A673 (cell line): ENCODE results near the gene SLC9A5. TPM values are rescaled to one million over a fixed set of nuclear protein-coding genes. Genes with fewer than 3 reads are reported as not detected.

Experiments used
- BruUV-seq: library from RNA; stranded (reverse); fragments of 400-500 nt; replicated peaks from 2 replicates; lab custom pipeline; 2021; lab: Mats Ljungman, UMichigan
- CTCF ChIA-PET: fragments of 300-600 bp; sonication (Branson Sonifier 250); formaldehyde crosslinking; loops from one replicate; lab custom pipeline; 2022; ENCODE audit warnings: antibody characterized with exemption; lab: Charles Lee
- POLR2A ChIA-PET: fragments of 300-600 bp; sonication (Branson Sonifier 250); formaldehyde crosslinking; loops from one replicate; lab custom pipeline; 2022; ENCODE audit warnings: antibody characterized with exemption; ENCODE audit not compliant: low non-redundant PET; lab: Charles Lee
- DNase-seq: peaks from one replicate; pipeline ENCODE4 v3.0.0-alpha.2; 2015; ENCODE audit warnings: low spot score
- H3K27ac ChIP-seq: fragments of 200-600 bp; sonication (generic); 2 replicates; pipeline ENCODE4 v1.5.1; 2016; ENCODE audit warnings: mixed run types, low read depth, mild to moderate bottlenecking, mixed read lengths, antibody characterized with exemption, low read length; ENCODE audit not compliant: poor library complexity, severe bottlenecking
- H3K27me3 ChIP-seq: fragments of 200-600 bp; sonication (generic); replicated peaks from 2 replicates; pipeline ENCODE4 v1.6.1; 2017; ENCODE audit warnings: mixed run types, low read depth, mild to moderate bottlenecking, mixed read lengths, antibody characterized with exemption, low read length; ENCODE audit not compliant: insufficient read depth, poor library complexity
- H3K36me3 ChIP-seq: fragments of 200-600 bp; sonication (generic); 2 replicates; pipeline ENCODE4 v1.6.1; 2016; ENCODE audit warnings: mixed run types, mild to moderate bottlenecking, mixed read lengths, antibody characterized with exemption, low read length; ENCODE audit not compliant: insufficient read depth, poor library complexity, severe bottlenecking
- H3K4me1 ChIP-seq: fragments of 200-600 bp; sonication (generic); 2 replicates; pipeline ENCODE4 v1.6.1; 2017; ENCODE audit warnings: mixed run types, mild to moderate bottlenecking, mixed read lengths, antibody characterized with exemption, low read length; ENCODE audit not compliant: insufficient read depth, poor library complexity, severe bottlenecking
- H3K4me3 ChIP-seq: fragments of 200-600 bp; sonication (generic); 2 replicates; pipeline ENCODE4 v1.5.1; 2016; ENCODE audit warnings: low read depth, mixed run types, mild to moderate bottlenecking, mixed read lengths, low read length; ENCODE audit not compliant: poor library complexity, severe bottlenecking
- H3K9me3 ChIP-seq: fragments of 200-600 bp; sonication (generic); 2 replicates; pipeline ENCODE4 v1.6.1; 2016; ENCODE audit warnings: mixed run types, low read depth, mild to moderate bottlenecking, mixed read lengths, antibody characterized with exemption, low read length; ENCODE audit not compliant: poor library complexity, severe bottlenecking
- EZH2 ChIP-seq: fragments of 200-600 bp; sonication (generic); IDR thresholded peaks from 2 replicates; pipeline ENCODE4 v1.6.1; 2017; ENCODE audit warnings: borderline replicate concordance, low read depth, mild to moderate bottlenecking, mixed read lengths, antibody characterized with exemption, low read length; ENCODE audit not compliant: poor library complexity, severe bottlenecking
- intact Hi-C: fragments of 100-400 bp; cut with micrococcal nuclease; formaldehyde crosslinking; loops from one replicate; pipeline ENCODE4 v1.10.0; 2022; ENCODE audit not compliant: unreplicated experiment
- total RNA-seq: library from RNA; stranded (reverse); gene quantifications from 2 replicates; pipeline ENCODE4 v1.2.3, GENCODE V29; 2021
- TF ChIP-seq, protein P1 (sequence below): fragments of 300-800, 200-600 bp; sonication (generic); conservative IDR thresholded peaks from 2 replicates; pipeline ENCODE4 v1.5.1; 2017; ENCODE audit warnings: low read depth, mild to moderate bottlenecking, antibody characterized with exemption, low read length, moderate library complexity, mixed read lengths

Gene SLC9A5
- total RNA-seq, 1 experiment from 2014 or later, result 2.4 TPM

- Histone ChIP-seq H3K27me3 (no peaks in the 10 kb centered on the region), H3K36me3 (no peaks in the 10 kb centered on the region), H3K27ac (no peak overlapping the region), H3K4me1 (no peaks in the 10 kb centered on the region), H3K9me3 (no peaks in the 10 kb centered on the region), H3K4me3 (no peak overlapping the region)
- BruUV-seq, result no TSS peak
- TF ChIP-seq, protein P1, sequence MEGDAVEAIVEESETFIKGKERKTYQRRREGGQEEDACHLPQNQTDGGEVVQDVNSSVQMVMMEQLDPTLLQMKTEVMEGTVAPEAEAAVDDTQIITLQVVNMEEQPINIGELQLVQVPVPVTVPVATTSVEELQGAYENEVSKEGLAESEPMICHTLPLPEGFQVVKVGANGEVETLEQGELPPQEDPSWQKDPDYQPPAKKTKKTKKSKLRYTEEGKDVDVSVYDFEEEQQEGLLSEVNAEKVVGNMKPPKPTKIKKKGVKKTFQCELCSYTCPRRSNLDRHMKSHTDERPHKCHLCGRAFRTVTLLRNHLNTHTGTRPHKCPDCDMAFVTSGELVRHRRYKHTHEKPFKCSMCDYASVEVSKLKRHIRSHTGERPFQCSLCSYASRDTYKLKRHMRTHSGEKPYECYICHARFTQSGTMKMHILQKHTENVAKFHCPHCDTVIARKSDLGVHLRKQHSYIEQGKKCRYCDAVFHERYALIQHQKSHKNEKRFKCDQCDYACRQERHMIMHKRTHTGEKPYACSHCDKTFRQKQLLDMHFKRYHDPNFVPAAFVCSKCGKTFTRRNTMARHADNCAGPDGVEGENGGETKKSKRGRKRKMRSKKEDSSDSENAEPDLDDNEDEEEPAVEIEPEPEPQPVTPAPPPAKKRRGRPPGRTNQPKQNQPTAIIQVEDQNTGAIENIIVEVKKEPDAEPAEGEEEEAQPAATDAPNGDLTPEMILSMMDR, result no peak
- no peak for TF ChIP-seq EZH2
- no peak for DNase-seq
- ChIA-PET CTCF (interaction anchor here (0.6 to 0.7 kb wide), 2 partner anchors 21 to 61 kb away, joined by 4 to 8 read pairs; partner anchors contain the start of gene LRRC36), POLR2A (no interaction called here)
- intact Hi-C loops, result no loop called here
These were observed 56.7 kb downstream of the SLC9A5 start for GRCh38 chr16:67305216-67306071.

GRCh38 chr16:67310561-67310960, 61.8 kb downstream of the SLC9A5 start:
- Histone ChIP-seq H3K9me3 (no peaks in the 10 kb centered on the region), H3K36me3 (no peaks in the 10 kb centered on the region), H3K27ac (no peak overlapping the region), H3K27me3 (no peaks in the 10 kb centered on the region), H3K4me3 (no peak overlapping the region), H3K4me1 (no peaks in the 10 kb centered on the region)
- BruUV-seq, result no TSS peak
- TF ChIP-seq EZH2, result no peak
- TF ChIP-seq, protein P1, result no peak
- CTCF ChIA-PET, result no interaction called here
- DNase-seq, result no peak
- POLR2A ChIA-PET, result no interaction called here
- intact Hi-C loops, result no loop called here

DNA sequence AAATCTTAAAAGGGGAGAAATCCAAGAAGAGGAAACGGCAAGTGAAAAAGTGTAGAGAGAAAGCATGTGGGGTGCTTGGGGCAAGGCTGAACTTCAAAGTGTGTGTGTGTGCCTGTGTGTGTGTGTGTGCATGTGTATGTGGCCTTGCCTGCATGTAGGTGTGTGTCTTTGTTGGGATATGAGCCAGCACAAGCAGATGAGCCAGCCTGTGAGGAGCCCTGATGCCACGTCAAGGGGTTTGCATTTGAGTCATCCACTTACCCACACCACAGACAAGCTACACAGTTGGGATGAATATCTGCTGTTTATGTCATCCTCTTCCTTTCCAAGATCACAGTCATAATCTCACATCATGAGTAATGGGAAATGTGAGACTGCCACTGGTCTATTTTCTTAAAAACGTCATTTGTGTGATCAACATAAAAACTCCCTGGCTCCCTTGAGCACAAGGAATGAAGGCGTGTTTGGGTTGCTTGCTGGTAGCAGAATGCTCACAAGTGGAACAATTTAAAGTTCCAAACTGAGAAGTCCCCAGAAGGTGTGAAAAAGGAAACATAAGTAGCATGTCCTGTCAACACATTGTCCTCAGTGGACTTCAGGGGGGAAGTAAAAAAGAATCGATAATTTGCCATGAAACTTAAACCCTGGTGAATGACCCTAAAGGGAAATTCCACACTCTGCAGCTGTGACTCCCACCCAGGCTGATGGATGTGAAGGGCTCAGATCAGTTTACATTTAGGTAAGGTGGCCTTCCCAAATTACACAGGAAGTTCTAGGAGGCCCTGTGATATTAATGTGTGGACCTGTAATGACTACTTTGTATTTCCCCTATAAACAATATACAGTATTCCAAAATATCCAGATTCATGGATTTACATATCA, 63.1 kb downstream of the SLC9A5 start:
- ChIA-PET POLR2A (no interaction called here), CTCF (no interaction called here)
- Histone ChIP-seq H3K36me3 (no peaks in the 10 kb centered on the region), H3K4me3 (no peak overlapping the region), H3K4me1 (no peaks in the 10 kb centered on the region), H3K27ac (no peak overlapping the region), H3K27me3 (no peaks in the 10 kb centered on the region), H3K9me3 (no peaks in the 10 kb centered on the region)
- intact Hi-C loops, result no loop called here
- no TSS peak for BruUV-seq
- no peak for TF ChIP-seq EZH2
- TF ChIP-seq, protein P1, result no peak
- DNase-seq, result peak; percentile 31
